A549 (cell line): ENCODE measurements around the gene GNB5. TPM values are rescaled to one million over a fixed set of nuclear protein-coding genes. Genes with fewer than 3 reads are reported as not detected.

ENCODE experiments used
- ATAC-seq, 2 experiments: fragments of 200-7000 bp in 1 of 2; fragments of >200 bp in 1 of 2; cut with Nextera tagmentation in 1 of 2; cut with Tn5 transposase in 1 of 2; 3 replicates each; pipeline versions ENCODE4 v1.8.0 to v1.9.1; 2018 to 2020; ENCODE audit warnings: mild to moderate bottlenecking in 1 of 2, moderate library complexity in 1 of 2
- CTCF ChIA-PET: fragments of 300-600 bp; sonication (Branson Sonifier 250); formaldehyde crosslinking; extraction: SDS; loops from one replicate; lab custom pipeline; 2021; ENCODE audit warnings: antibody characterized with exemption, inconsistent platforms; lab: Yijun Ruan, JAX
- POLR2A ChIA-PET: fragments of 350-600 bp; formaldehyde crosslinking; extraction: SDS; loops from one replicate; lab custom pipeline; 2021; ENCODE audit warnings: antibody characterized with exemption, inconsistent platforms; lab: Yijun Ruan, JAX
- DNase-seq, 2 experiments: peaks; one replicate each; pipeline versions ENCODE4 v3.0.0 to v3.0.0-alpha.2; 2011 to 2016; ENCODE audit warnings: low read depth in 1 of 2, low spot score in 1 of 2
- FAIRE-seq: peaks from 2 replicates; lab custom pipeline; 2011; peaks lifted over from hg19 to GRCh38; lab: Jason Lieb, UNC
- H3K27ac ChIP-seq, 2 experiments: fragments of >200 bp; sonication (Bioruptor Twin); formaldehyde crosslinking; 3 replicates each; pipeline ENCODE4 v1.5.1; 2016 to 2017
- H3K4me1 ChIP-seq: fragments of >200 bp; sonication (Bioruptor Twin); formaldehyde crosslinking; 3 replicates; pipeline ENCODE4 v1.6.1; 2016
- H3K4me2 ChIP-seq: fragments of >200 bp; sonication (Bioruptor Twin); formaldehyde crosslinking; 3 replicates; pipeline ENCODE4 v1.6.1; 2016
- H3K4me3 ChIP-seq: fragments of >200 bp; sonication (Bioruptor Twin); formaldehyde crosslinking; 3 replicates; pipeline ENCODE4 v1.5.1; 2016
- H3K9me3 ChIP-seq: fragments of >200 bp; sonication (Bioruptor Twin); formaldehyde crosslinking; 3 replicates; pipeline ENCODE4 v1.6.1; 2016
- BCL3 ChIP-seq: fragments of >200 bp; sonication (Bioruptor Twin); formaldehyde crosslinking; IDR thresholded peaks from 3 replicates; pipeline ENCODE4 v1.6.1; 2016
- CHD4 ChIP-seq: fragments of 200-600 bp; sonication (generic); IDR thresholded peaks from 2 replicates; pipeline ENCODE4 v1.6.1; 2016; ENCODE audit warnings: antibody characterized with exemption, mild to moderate bottlenecking, borderline replicate concordance
- EP300 ChIP-seq, 2 experiments: fragments of >200 bp; sonication (Bioruptor Twin); formaldehyde crosslinking; IDR thresholded peaks; 2 replicates in 1 of 2; 3 replicates in 1 of 2; pipeline ENCODE4 v1.6.1; 2016 to 2017
- HDAC2 ChIP-seq: fragments of 200-600 bp; sonication (generic); IDR thresholded peaks from 2 replicates; pipeline ENCODE4 v1.6.1; 2016
- HES2 ChIP-seq: fragments of >200 bp; sonication (Bioruptor Twin); formaldehyde crosslinking; IDR thresholded peaks from 2 replicates; pipeline ENCODE4 v1.6.1; 2016
- HEYL ChIP-seq: fragments of 250-450 bp; sonication (Bioruptor Pico); IDR thresholded peaks from 2 replicates; pipeline ENCODE4 v1.8.0; 2021; ENCODE audit warnings: mild to moderate bottlenecking, moderate library complexity
- JUN ChIP-seq, 2 experiments: fragments of >200 bp; sonication (Bioruptor Twin); formaldehyde crosslinking; IDR thresholded peaks; 2 replicates in 1 of 2; 3 replicates in 1 of 2; pipeline ENCODE4 v1.6.1; 2016 to 2017
- KDM1A ChIP-seq: fragments of 200-600 bp; sonication (generic); IDR thresholded peaks from 2 replicates; pipeline ENCODE4 v1.6.1; 2016; ENCODE audit warnings: low read depth, mild to moderate bottlenecking
- MAX ChIP-seq: IDR thresholded peaks from 2 replicates; pipeline ENCODE4 v1.6.1; 2012
- MAZ ChIP-seq: fragments of 150-350 bp; IDR thresholded peaks from 2 replicates; pipeline ENCODE4 v1.6.1; 2014; ENCODE audit warnings: antibody characterized with exemption, low read depth, low read length, borderline replicate concordance
- NPAS2 ChIP-seq: fragments of 250-450 bp; sonication (Bioruptor Pico); IDR thresholded peaks from 2 replicates; pipeline ENCODE4 v1.8.0; 2022; ENCODE audit warnings: mild to moderate bottlenecking, moderate library complexity, borderline replicate concordance
- NR3C1 ChIP-seq: fragments of >200 bp; sonication (Bioruptor Twin); formaldehyde crosslinking; IDR thresholded peaks from 3 replicates; pipeline ENCODE4 v1.6.1; 2017
- PBX3 ChIP-seq: IDR thresholded peaks from 2 replicates; pipeline ENCODE4 v1.6.1; 2012
- REST ChIP-seq: fragments of 200-600 bp; sonication (generic); IDR thresholded peaks from 2 replicates; pipeline ENCODE4 v1.6.1; 2016; ENCODE audit warnings: antibody characterized with exemption, mild to moderate bottlenecking, moderate library complexity
- RNF2 ChIP-seq: fragments of 200-600 bp; sonication (generic); IDR thresholded peaks from 2 replicates; pipeline ENCODE4 v1.6.1; 2016; ENCODE audit warnings: low read depth, mild to moderate bottlenecking, antibody characterized with exemption, moderate library complexity, borderline replicate concordance
- SMC3 ChIP-seq: fragments of >200 bp; sonication (Bioruptor Twin); formaldehyde crosslinking; IDR thresholded peaks from 3 replicates; pipeline ENCODE4 v1.6.1; 2018; ENCODE audit warnings: inconsistent platforms
- TFCP2L1 ChIP-seq: fragments of 250-450 bp; sonication (Bioruptor Pico); IDR thresholded peaks from 2 replicates; pipeline ENCODE4 v1.5.0; 2021; ENCODE audit warnings: mild to moderate bottlenecking
- WGBS: methylation state at CpG from one replicate; pipeline ENCODE4 v1.1.6; 2017; ENCODE audit errors: missing lambda C conversion rate; 5-methylcytosine and 5-hydroxymethylcytosine counted together
- polyA plus RNA-seq, 4 experiments: library from polyadenylated mRNA; depleted of rRNA in 3 of 4; stranded (reverse); fragments of >200 nt; fragmentation: RNase III in 1 of 4; extraction: RNeasy Plus Mini Kit Qiagen cat#74134 plus additional on column Dnase treatment in 1 of 4; gene quantifications; 2 replicates in 3 of 4; 3 replicates in 1 of 4; pipeline ENCODE4 v1.2.3, GENCODE V29; 2011 to 2017

The GNB5 gene
- polyA plus RNA-seq, 2 of the 4 experiments (the other 2 are of a cell fraction) = 57.2 to 67.5 TPM

GRCh38 chr15:52193321-52193720 is 2.1 kb upstream of the GNB5 start:
- Histone ChIP-seq H3K27ac (no peak overlapping the region), H3K4me3 (no peak overlapping the region), H3K4me1 (no peaks in the 10 kb centered on the region), H3K9me3 (no peaks in the 10 kb centered on the region), H3K4me2 (no peak overlapping the region)
- 87% methylated on average over 4 of the region's 4 CpGs for WGBS
- FAIRE-seq (no peak), DNase-seq (no peak), ATAC-seq (no peak)
- POLR2A ChIA-PET = interaction anchor here (1.9 kb wide), 1 partner anchor 14 kb away, joined by 8 read pairs; no protein-coding TSS in a partner anchor
- TF ChIP-seq RNF2 = no peak
- TF ChIP-seq BCL3 = no peak
- no peak for TF ChIP-seq HEYL
- no peak for TF ChIP-seq NR3C1
- TF ChIP-seq SMC3 = no peak
- no peak for TF ChIP-seq PBX3
- CTCF ChIA-PET = interaction anchor here (0.9 to 2.7 kb wide), 5 partner anchors 9 to 543 kb away, joined by 3 to 19 read pairs (median 5); no protein-coding TSS in a partner anchor

GRCh38 chr15:52186651-52187486 is 4.3 kb downstream of the GNB5 start:
- no peak overlapping the region for H3K4me3 ChIP-seq
- TF ChIP-seq KDM1A (no peak), JUN (IDR thresholded peaks at IDR 0.05) (no peak), REST (no peak), MAZ (no peak), RNF2 (no peak), MAX (no peak), CHD4 (no peak), EP300 (IDR thresholded peaks at IDR 0.05) (no peak), HDAC2 (no peak), HES2 (no peak), NPAS2 (CRISPR knock-in tag) (no peak), TFCP2L1 (CRISPR knock-in tag) (no peak)
- POLR2A ChIA-PET = interaction anchor here (0.5 kb wide), 1 partner anchor 257 kb away, joined by 3 read pairs; no protein-coding TSS in a partner anchor
- no peak for ATAC-seq
- 80% methylated on average over 11 of the region's 11 CpGs for WGBS
- H3K9me3 ChIP-seq = no peaks in the 10 kb centered on the region
- no peak overlapping the region for H3K27ac ChIP-seq
- no peaks in the 10 kb centered on the region for H3K4me1 ChIP-seq
- no peak for DNase-seq
- CTCF ChIA-PET = interaction anchor here (0.6 to 4.8 kb wide), 3 partner anchors 22 to 41 kb away, joined by 3 to 17 read pairs (median 15); no protein-coding TSS in a partner anchor
- no peak for FAIRE-seq
- no peak overlapping the region for H3K4me2 ChIP-seq
